Mucosa of descending colon (tissue), 3 donors: ENCODE measurements around the gene TMEM18. TPM values are rescaled to one million over a fixed set of nuclear protein-coding genes. Genes with fewer than 3 reads are reported as not detected.

ENCODE experiments used
- ATAC-seq: fragments of 200-7000 bp; cut with Tn5 transposase; one replicate; pipeline ENCODE4 v1.9.1; 2020; ENCODE audit warnings: mild to moderate bottlenecking, moderate library complexity
- DNase-seq, 3 donors: peaks; one replicate each; pipeline ENCODE4 v3.0.0-alpha.2; 2020
- H3K36me3 ChIP-seq: fragments of 200-600 bp; one replicate; pipeline ENCODE4 v1.8.0; 2021; ENCODE audit warnings: low read depth, mild to moderate bottlenecking
- H3K4me1 ChIP-seq: fragments of 200-600 bp; one replicate; pipeline ENCODE4 v1.8.0; 2021; ENCODE audit warnings: low read depth, mild to moderate bottlenecking
- H3K4me3 ChIP-seq: fragments of 200-600 bp; one replicate; pipeline ENCODE4 v1.8.0; 2021; ENCODE audit warnings: mild to moderate bottlenecking
- H3K9me3 ChIP-seq: fragments of 200-600 bp; one replicate; pipeline ENCODE4 v1.8.0; 2021; ENCODE audit warnings: mild to moderate bottlenecking
- intact Hi-C, 2 donors: fragments of 100-400 bp; cut with DNase I in 1 of 2; cut with micrococcal nuclease in 1 of 2; formaldehyde crosslinking; loops; one replicate each; pipeline versions ENCODE4 v1.11.0 to v1.11.1; 2022; cut with DNase I, micrococcal nuclease
- total RNA-seq, 3 donors: library from RNA; stranded (reverse); fragmentation: NEBNext Ultra II Directional in 2 of 3; extraction: Animal tissue kit (Norgen Biotek cat#: 25700) in 2 of 3; gene quantifications; one replicate each; pipeline versions ENCODE4 v1.2.1 to v1.2.4, GENCODE V29; 2021 to 2023
- TF ChIP-seq, protein P1 (sequence below): fragments of 200-600 bp; IDR thresholded peaks from one replicate; pipeline ENCODE4 v1.8.0; 2022; ENCODE audit warnings: antibody characterized with exemption, mild to moderate bottlenecking
- donor health status: DM: no; HTN: no; CAD: no; lungs with moderate emphysema.
- donor health status: DM: no; HTN: no; CAD: no.
- donor health status: DM: no; HTN: yes; CAD: no.

The TMEM18 gene
- total RNA-seq, 3 donors from 2014 or later: 13.9 to 22.3 (median 19.0) TPM

DNA sequence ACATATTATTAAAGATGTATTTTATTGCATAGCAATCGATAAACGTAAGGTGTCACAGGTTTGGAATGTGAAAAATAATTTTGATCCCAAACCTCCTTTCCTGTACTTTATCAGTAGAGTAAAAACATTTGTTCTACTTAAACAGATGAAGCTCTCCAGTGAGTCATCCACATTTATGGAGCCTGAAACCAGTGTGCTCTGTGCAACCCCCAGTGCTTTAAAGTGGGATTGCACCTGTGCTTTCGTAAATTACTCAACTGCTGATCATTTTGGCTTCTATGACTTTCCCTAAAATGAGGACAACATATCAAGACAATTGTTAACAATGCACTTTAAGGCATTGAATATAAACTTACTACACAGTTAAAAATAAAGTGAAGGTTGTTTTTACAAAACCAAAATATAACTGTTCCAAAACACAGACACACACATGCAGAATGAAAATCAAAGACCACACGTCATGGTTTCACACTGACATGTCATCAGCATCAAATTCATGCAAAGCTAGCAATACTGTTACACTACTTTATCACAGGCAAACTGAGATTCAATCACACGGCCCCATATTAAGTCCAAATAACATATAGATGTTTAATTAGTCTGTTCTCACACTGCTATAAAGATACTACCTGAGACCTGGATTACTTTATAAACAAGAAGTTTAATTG lies 9.7 kb downstream of the TMEM18 start:
- DNase-seq (no peak), ATAC-seq (peak; percentile 86)
- Histone ChIP-seq H3K9me3 (peaks cover 6% of the 10 kb centered on the region), H3K4me3 (no peak overlapping the region), H3K36me3 (no peaks in the 10 kb centered on the region), H3K4me1 (no peaks in the 10 kb centered on the region)
- intact Hi-C loops: no loop called here
- TF ChIP-seq, protein P1, sequence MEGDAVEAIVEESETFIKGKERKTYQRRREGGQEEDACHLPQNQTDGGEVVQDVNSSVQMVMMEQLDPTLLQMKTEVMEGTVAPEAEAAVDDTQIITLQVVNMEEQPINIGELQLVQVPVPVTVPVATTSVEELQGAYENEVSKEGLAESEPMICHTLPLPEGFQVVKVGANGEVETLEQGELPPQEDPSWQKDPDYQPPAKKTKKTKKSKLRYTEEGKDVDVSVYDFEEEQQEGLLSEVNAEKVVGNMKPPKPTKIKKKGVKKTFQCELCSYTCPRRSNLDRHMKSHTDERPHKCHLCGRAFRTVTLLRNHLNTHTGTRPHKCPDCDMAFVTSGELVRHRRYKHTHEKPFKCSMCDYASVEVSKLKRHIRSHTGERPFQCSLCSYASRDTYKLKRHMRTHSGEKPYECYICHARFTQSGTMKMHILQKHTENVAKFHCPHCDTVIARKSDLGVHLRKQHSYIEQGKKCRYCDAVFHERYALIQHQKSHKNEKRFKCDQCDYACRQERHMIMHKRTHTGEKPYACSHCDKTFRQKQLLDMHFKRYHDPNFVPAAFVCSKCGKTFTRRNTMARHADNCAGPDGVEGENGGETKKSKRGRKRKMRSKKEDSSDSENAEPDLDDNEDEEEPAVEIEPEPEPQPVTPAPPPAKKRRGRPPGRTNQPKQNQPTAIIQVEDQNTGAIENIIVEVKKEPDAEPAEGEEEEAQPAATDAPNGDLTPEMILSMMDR: peak; percentile 19

DNA sequence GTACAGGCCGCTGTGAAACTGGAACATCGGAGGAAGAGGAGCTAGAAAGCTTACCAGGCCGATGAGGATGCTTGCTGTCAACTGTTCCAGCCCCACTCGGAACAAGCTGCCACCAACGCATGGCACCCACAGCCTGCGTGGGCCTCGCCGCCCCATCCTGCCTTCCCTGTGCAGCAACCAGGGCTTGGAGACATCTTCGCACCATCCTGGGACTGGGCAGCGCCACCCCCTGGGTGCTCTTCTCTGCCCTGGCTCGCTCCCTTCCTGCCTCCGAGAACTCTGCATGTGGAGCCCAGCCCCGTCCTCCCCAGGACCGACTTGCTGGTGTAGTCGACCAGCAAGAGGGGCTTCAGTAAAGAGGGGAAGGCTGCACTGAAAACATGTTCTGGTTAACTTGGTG lies 10.8 kb downstream of the TMEM18 start:
- ATAC-seq: no peak
- H3K4me3 ChIP-seq: no peak overlapping the region
- peak in 1 of 3 donors; percentile 26 for DNase-seq
- H3K9me3 ChIP-seq: peaks cover 6% of the 10 kb centered on the region
- no peaks in the 10 kb centered on the region for H3K36me3 ChIP-seq
- TF ChIP-seq, protein P1: no peak
- no peaks in the 10 kb centered on the region for H3K4me1 ChIP-seq
- intact Hi-C loops: no loop called here

DNA sequence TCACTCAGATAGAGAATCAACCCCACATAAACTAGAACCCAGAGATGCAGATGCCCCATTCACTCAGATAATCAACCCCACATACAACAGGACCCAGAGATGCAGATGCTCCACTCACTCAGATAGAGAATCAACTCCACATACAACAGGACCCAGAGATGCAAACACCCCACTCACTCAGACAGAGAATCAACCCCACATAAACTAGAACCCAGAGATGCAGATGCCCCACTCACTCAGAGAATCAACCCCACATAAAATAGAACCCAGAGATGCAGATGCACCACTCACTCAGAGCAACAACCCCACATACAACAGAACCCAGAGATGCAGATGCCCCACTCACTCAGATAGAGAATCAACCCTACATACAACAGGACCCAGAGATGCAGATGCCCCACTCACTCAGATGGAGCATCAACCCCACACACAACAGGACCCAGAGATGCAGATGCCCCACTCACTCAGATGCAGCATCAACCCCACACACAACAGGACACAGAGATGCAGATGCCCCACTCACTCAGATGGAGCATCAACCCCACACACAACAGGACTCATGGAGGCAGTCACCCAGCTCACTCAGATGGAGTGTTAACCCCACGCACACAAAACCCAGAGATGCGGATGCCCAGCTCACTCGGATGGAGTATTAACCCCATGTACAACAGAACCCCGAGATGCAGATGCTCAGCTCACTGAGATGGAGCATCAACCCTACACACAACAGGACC lies 11.7 kb downstream of the TMEM18 start:
- H3K4me3 ChIP-seq: no peak overlapping the region
- intact Hi-C loops: no loop called here
- TF ChIP-seq, protein P1: no peak
- ATAC-seq (no peak), DNase-seq (no peak)
- H3K36me3 ChIP-seq: no peaks in the 10 kb centered on the region
- no peaks in the 10 kb centered on the region for H3K4me1 ChIP-seq
- H3K9me3 ChIP-seq: peaks cover 6% of the 10 kb centered on the region

- TF ChIP-seq, protein P1: no peak
- H3K4me1 ChIP-seq: no peaks in the 10 kb centered on the region
- DNase-seq: no peak
- intact Hi-C loops: no loop called here
- H3K9me3 ChIP-seq: peaks cover 6% of the 10 kb centered on the region
- H3K4me3 ChIP-seq: no peak overlapping the region
- H3K36me3 ChIP-seq: no peaks in the 10 kb centered on the region
- no peak for ATAC-seq
These were observed 13.1 kb downstream of the TMEM18 start for GRCh38 chr2:664063-664462.

GRCh38 chr2:663221-663620 lies 14.0 kb downstream of the TMEM18 start:
- DNase-seq: no peak
- H3K4me3 ChIP-seq: no peak overlapping the region
- H3K36me3 ChIP-seq: no peaks in the 10 kb centered on the region
- peaks cover 6% of the 10 kb centered on the region for H3K9me3 ChIP-seq
- TF ChIP-seq, protein P1: no peak
- no peak for ATAC-seq
- H3K4me1 ChIP-seq: no peaks in the 10 kb centered on the region
- intact Hi-C loops: no loop called here
